GM12865 (cell line): ENCODE measurements around the gene LRRC25.

Experiments used
- DNase-seq: peaks from one replicate; pipeline ENCODE4 v3.0.0; 2010; ENCODE audit warnings: low read depth
- H3K4me3 ChIP-seq: 2 replicates; pipeline ENCODE4 v1.5.1; 2011; ENCODE audit warnings: mild to moderate bottlenecking, low read depth, low read length, control low read depth
- TF ChIP-seq, protein P1 (sequence below): IDR thresholded peaks from 2 replicates; pipeline ENCODE4 v1.5.1; 2011; ENCODE audit warnings: low read length, control low read depth, low read depth, inconsistent platforms; ENCODE audit not compliant: insufficient read depth; ENCODE audit errors: missing control alignments

Gene LRRC25

DNA sequence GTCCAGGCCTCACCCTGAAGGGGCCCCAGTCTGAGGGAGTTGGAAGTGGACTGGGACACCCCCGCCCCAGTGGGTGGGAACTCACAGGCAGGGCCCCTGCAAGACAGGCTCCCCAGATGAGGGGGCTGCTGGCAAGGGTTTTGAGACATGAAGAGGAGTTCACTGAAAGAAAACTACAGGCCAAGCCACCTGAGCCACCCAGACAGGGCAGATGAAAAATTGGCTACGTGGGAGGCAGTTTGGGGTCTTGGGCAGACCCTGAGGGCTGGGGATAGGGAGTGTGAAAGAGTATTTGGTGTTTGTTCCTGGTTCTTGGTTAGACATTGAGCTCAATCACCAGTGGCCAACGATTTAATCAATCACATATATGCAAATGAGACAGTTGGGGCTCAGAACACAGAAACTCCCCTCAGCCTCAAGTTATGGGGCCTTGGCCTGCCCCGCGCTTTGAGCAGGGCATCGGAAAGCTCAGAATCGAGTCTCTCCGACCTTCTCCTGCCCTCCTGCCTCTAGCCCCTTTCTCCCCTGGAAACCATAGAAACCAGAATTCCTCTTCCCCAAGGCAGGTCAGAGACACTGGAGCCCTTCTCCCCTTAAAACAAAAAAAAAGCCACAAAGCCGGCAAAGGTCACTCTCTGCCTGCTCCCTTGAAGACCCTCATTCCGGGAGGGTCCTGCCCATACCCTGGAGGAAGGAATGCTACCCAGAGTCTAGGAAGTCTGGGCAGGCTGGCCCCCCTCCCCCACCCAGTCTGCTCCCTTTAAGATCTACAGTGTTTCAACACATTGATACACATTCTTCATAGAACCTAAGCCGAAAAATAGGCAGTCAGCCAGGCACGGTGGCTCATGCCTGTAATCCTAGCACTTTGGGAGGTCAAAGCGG, 41.8 kb upstream of the LRRC25 start:
- TF ChIP-seq, protein P1, sequence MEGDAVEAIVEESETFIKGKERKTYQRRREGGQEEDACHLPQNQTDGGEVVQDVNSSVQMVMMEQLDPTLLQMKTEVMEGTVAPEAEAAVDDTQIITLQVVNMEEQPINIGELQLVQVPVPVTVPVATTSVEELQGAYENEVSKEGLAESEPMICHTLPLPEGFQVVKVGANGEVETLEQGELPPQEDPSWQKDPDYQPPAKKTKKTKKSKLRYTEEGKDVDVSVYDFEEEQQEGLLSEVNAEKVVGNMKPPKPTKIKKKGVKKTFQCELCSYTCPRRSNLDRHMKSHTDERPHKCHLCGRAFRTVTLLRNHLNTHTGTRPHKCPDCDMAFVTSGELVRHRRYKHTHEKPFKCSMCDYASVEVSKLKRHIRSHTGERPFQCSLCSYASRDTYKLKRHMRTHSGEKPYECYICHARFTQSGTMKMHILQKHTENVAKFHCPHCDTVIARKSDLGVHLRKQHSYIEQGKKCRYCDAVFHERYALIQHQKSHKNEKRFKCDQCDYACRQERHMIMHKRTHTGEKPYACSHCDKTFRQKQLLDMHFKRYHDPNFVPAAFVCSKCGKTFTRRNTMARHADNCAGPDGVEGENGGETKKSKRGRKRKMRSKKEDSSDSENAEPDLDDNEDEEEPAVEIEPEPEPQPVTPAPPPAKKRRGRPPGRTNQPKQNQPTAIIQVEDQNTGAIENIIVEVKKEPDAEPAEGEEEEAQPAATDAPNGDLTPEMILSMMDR: no peak
- no peak overlapping the region for H3K4me3 ChIP-seq
- DNase-seq: no peak

- no peak for DNase-seq
- no peak overlapping the region for H3K4me3 ChIP-seq
- TF ChIP-seq, protein P1: no peak
Measured at GRCh38 chr19:18438331-18439024, 41.1 kb upstream of the LRRC25 start.

DNA sequence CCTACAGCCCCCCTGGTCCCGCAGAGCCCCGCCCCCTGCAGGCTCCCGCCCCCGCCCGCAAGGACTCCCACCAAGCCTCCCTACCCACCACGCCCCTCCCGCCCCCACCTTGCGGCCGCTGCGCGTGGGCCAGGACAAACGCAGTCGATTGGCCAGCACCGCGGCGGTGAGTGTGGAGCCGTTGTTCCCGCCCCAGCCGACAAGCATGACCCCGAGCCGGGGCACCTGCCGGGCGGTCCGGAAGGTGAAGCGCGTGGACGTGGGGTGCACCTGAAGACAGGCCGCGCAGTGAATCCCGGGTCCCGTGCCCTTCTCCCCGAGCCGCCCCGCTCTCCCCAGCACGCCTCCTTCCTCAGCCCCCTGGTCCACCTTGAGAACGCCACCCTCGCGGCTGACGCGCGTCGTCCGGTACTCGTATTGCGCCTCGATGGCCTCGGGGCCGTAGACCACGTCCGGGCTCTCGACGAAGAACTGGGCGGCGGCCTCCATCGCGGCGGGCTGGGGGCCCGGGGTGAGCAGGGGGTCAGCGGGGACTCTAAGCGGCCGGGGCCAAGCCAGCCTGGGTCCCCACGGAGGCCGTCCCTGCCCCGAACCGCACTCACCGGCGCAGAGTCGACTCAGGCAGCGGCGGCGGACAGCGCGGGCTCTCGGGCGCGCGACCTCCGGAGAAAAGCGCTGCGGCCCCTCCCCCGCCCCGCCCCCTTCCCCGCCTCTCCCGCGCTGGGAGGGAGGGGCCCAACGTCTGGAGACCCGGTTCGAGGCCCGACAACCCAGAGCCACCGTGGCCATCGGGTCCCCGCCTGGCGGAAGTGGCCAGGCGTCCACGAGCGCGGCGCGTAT, 40.3 kb upstream of the LRRC25 start, which contains the start of gene ISYNA1:
ISYNA1 (minus strand) TSS at position 643 of the 840 bp plus-strand sequence; CDS start at position 489, 154 bp downstream.
- TF ChIP-seq, protein P1: no peak
- DNase-seq: no peak
- H3K4me3 ChIP-seq: peak within 1 kb of the TSS; percentile 63

- H3K4me3 ChIP-seq: peak overlapping the region; percentile 63
- peak; percentile 93 for DNase-seq
- TF ChIP-seq, protein P1: no peak
Measured at GRCh38 chr19:18436671-18437490, 39.5 kb upstream of the LRRC25 start.

DNA sequence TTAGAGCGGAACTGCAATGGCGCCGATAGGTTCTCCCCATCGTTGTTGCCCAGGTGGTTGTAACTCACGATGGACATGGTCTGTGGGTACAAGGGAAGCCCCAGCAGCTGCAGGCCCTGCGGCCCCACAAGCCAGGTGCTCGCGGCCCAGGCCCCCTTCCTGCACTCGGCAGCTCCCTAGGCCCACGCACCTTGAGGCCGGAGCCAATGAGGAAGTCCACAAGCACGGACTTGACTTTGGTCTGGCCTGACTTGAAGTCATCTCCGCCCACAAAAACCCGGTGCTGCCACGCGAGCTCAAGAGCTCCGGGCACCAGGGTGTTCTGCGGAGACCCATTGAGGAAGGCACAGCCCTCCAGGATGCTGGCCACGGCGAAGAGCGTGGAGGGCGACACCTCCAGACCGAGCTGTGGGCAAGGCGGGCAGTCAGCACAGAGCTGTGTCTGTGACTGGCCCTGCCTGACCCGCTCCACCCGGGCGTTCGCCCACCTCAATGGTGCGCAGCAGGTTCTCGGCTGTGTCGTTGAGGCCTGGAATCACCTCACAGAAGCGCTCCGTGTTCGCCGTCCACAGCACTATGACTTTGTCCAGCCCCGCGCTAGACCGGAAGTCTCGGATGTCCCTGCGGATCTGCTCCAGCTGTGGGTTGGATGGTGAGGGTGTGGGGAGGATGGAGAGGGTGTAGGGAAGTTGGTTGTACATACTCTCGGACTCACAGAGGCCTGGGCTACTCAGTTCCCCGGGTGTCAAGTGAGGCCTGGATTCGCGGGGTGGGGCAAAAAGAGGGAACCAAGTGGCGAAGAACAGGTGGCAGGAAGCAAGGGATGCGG, 38.6 kb upstream of the LRRC25 start:
- peak overlapping the region; percentile 63 for H3K4me3 ChIP-seq
- TF ChIP-seq, protein P1: no peak
- DNase-seq: no peak
